Measurements from ENCODE around the gene TBCK. TPM values are rescaled to one million over a fixed set of nuclear protein-coding genes. Genes with fewer than 3 reads are reported as not detected.

The TBCK gene
- total RNA-seq, 1 experiment from 2014 or later: 22.3 TPM

DNA sequence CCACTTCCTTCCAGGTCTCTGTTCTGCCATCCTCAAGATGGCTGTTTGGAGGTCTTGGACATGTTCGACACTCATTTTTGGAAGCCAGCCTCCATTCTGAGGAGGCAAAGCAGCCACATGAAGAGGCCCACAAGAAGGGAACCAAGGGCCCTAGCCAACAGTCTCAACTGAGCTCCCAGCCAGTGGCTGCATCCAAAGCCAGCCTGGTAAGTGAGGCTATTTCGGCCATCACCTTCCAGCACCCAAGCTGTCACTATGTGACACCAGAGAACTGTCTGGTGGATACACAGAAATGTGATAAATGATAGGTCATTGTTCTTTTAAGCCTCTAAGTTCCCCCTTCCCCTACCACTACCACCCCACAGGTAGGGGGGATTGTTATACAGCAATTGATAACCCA, 293.6 kb downstream of the TBCK start (continued):
- TF ChIP-seq ATF3 (IDR thresholded peaks at IDR 0.05) (no peak), EZH2 (IDR thresholded peaks at IDR 0.05) (no peak), ELF1 (IDR thresholded peaks at IDR 0.05; ENCODE audit: borderline replicate concordance, low read depth) (no peak), POLR2AphosphoS5 (IDR thresholded peaks at IDR 0.05; ENCODE audit: low read depth, low read length) (no peak), FOSL1 (IDR thresholded peaks at IDR 0.05; ENCODE audit: low read depth) (no peak), TCF7L2 (IDR thresholded peaks at IDR 0.05; ENCODE audit: borderline replicate concordance, extremely low read depth, insufficient read depth, insufficient read length) (no peak)

DNA sequence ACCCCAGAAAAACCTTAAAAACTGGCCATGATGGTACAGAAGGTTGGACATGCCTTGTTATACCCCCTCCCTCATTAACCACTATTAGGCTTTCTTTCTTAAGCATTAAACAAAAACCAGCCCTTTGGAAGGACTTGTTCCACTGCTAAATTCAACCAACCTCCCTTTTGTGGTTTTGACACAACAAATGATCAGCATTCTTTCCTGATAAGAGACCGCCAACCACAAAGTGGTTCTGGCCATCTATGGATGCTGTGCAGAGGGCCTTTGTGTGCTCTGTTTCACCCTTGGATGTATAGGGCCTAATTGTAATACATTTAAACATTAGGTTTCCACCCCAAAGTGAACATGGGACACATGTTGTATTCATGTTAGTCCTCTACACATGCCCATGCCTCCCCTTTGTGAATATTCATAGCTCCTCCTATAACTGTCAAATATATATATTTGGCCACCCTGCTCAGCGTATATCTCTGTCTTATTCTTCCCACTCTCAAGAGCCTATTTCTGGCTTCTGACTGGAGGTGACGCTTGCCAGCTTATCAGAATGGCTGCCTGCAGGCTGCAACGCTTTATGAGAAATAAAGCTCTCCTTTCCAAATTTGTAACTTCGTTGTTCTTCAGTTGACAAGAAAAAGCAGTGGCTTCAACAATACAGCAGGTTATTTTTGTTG, 294.1 kb downstream of the TBCK start:
- Histone ChIP-seq H4K20me1 (ENCODE audit: insufficient read depth) (no peaks in the 10 kb centered on the region), H3K27me3 (ENCODE audit: insufficient read depth, low read length) (no peaks in the 10 kb centered on the region), H3K9me2 (ENCODE audit: insufficient read depth) (no peaks in the 10 kb centered on the region), H3K27ac (ENCODE audit: low read depth, low read length) (no peak overlapping the region), H3K9ac (ENCODE audit: low read length) (no peak overlapping the region), H3K79me2 (ENCODE audit: insufficient read depth, low read length) (no peaks in the 10 kb centered on the region), H3K9me3 (ENCODE audit: control insufficient read depth in 1 of 2, insufficient read depth in 1 of 2, low read depth in 1 of 2, low read length in 2 of 2) (no peaks in the 10 kb centered on the region), H3K36me3 (ENCODE audit: control insufficient read depth in 1 of 2, insufficient read depth in 2 of 2, low read length in 2 of 2) (no peaks in the 10 kb centered on the region), H2AFZ (ENCODE audit: low read depth, low read length, poor library complexity, severe bottlenecking) (no peak overlapping the region), H3K4me2 (ENCODE audit: low read length) (no peak overlapping the region), H3K4me1 (ENCODE audit: control insufficient read depth in 1 of 2, insufficient read depth in 2 of 2, low read length in 2 of 2) (no peaks in the 10 kb centered on the region), H3K4me3 (replicated peaks in 1 of 2; ENCODE audit: low read depth in 1 of 2, low read length in 2 of 2) (no peak overlapping the region)
- DNase-seq (ENCODE audit: low read depth, low spot score) (no peak), ATAC-seq (no peak)
- POLR2A ChIA-PET: no interaction called here
- RAD21 ChIA-PET (ENCODE audit: low non-redundant PET in 1 of 2, low total read pairs in 2 of 2, uncharacterized antibody in 2 of 2, unreplicated experiment in 2 of 2): no interaction called here
- BruUV-seq (replicated peaks): no TSS peak
- CTCF ChIA-PET: no interaction called here
- no peak for TF ChIP-seq FOSL1 (IDR thresholded peaks at IDR 0.05; ENCODE audit: low read depth)
- no peak for TF ChIP-seq ZBTB33 (IDR thresholded peaks at IDR 0.05; ENCODE audit: extremely low read depth, insufficient replicate concordance, low read length)
- TF ChIP-seq CEBPB (IDR thresholded peaks at IDR 0.05; ENCODE audit: low read depth): no peak
- no peak for TF ChIP-seq POLR2AphosphoS5 (IDR thresholded peaks at IDR 0.05; ENCODE audit: low read depth, low read length)
- TF ChIP-seq ZFX (IDR thresholded peaks at IDR 0.05): no peak
- no peak for TF ChIP-seq ZNF274 (IDR thresholded peaks at IDR 0.05; ENCODE audit: low read depth, low read length)
- TF ChIP-seq MAX (IDR thresholded peaks at IDR 0.05): no peak
- TF ChIP-seq EGR1 (IDR thresholded peaks at IDR 0.05; ENCODE audit: low read depth): no peak
- no peak for TF ChIP-seq RAD21 (IDR thresholded peaks at IDR 0.05; ENCODE audit: low read depth)
- TF ChIP-seq SRF (IDR thresholded peaks at IDR 0.05; ENCODE audit: low read depth): no peak
- intact Hi-C loops (cut with micrococcal nuclease): no loop called here
